Body of pancreas (tissue), 4 donors: ENCODE results near the gene OR13C3.

Experiments used
- CTCF ChIP-seq, 7 experiments: fragments of 450-650 bp in 4 of 7; fragments of 200-600 bp in 3 of 7; sonication (generic) in 3 of 7; IDR thresholded peaks; one replicate each; pipeline ENCODE4 v1.5.1; 2016 to 2019; ENCODE audit warnings: antibody characterized with exemption in 7 of 7
- POLR2A ChIP-seq, 3 donors: fragments of 450-650 bp; IDR thresholded peaks; one replicate each; pipeline ENCODE4 v1.6.1; 2016; ENCODE audit warnings: antibody characterized with exemption in 3 of 3, mild to moderate bottlenecking in 2 of 3

GRCh38 chr9:104539275-104539674 is 2.6 kb upstream of the OR13C3 start:
- TF ChIP-seq CTCF (IDR thresholded peaks at IDR 0.05): no peak
- TF ChIP-seq POLR2A (IDR thresholded peaks at IDR 0.05): no peak
